Breast epithelium (tissue), 4 donors: Measurements from ENCODE around the gene ZNF248. TPM values are rescaled to one million over a fixed set of nuclear protein-coding genes. Genes with fewer than 3 reads are reported as not detected.

Source experiments
- DNase-seq, 2 donors: peaks; one replicate each; pipeline ENCODE4 v3.0.0-alpha.2; 2019; ENCODE audit warnings: low spot score in 2 of 2
- H3K27ac ChIP-seq, 2 donors: fragments of 200-600 bp; sonication (generic) in 1 of 2; one replicate each; pipeline ENCODE4 v1.5.1; 2016 to 2019; ENCODE audit warnings: mild to moderate bottlenecking in 1 of 2
- H3K27me3 ChIP-seq, 2 donors: fragments of 200-600 bp; sonication (generic) in 1 of 2; one replicate each; pipeline versions ENCODE4 v1.5.1 to v1.6.0; 2017 to 2019; ENCODE audit warnings: control low read depth in 1 of 2, mild to moderate bottlenecking in 1 of 2
- H3K36me3 ChIP-seq: fragments of 200-600 bp; one replicate; pipeline ENCODE4 v1.5.1; 2019
- H3K4me1 ChIP-seq, 2 donors: fragments of 200-600 bp; sonication (generic); one replicate each; pipeline ENCODE4 v1.5.1; 2016 to 2019; ENCODE audit warnings: control low read depth in 1 of 2
- H3K4me3 ChIP-seq, 3 donors: fragments of 200-600 bp; sonication (generic); 1 replicate in 2 of 3; 2 replicates in 1 of 3; pipeline ENCODE4 v1.5.1; 2016 to 2019; ENCODE audit warnings: mild to moderate bottlenecking in 3 of 3, moderate library complexity in 2 of 3
- H3K9me3 ChIP-seq, 2 donors: fragments of 200-600 bp; sonication (generic) in 1 of 2; one replicate each; pipeline ENCODE4 v1.5.1; 2016 to 2019; ENCODE audit warnings: control low read depth in 1 of 2
- CTCF ChIP-seq, 3 donors: fragments of 450-650 bp; IDR thresholded peaks; one replicate each; pipeline ENCODE4 v1.5.1; 2016 to 2017; ENCODE audit warnings: antibody characterized with exemption in 3 of 3, mild to moderate bottlenecking in 3 of 3, moderate library complexity in 3 of 3
- POLR2A ChIP-seq: fragments of 450-650 bp; IDR thresholded peaks from one replicate; pipeline ENCODE4 v1.6.1; 2016; ENCODE audit warnings: antibody characterized with exemption, mild to moderate bottlenecking, moderate library complexity
- POLR2AphosphoS5 ChIP-seq, 3 donors: sonication (generic); formaldehyde crosslinking; IDR thresholded peaks; one replicate each; pipeline ENCODE4 v1.6.1; 2017; ENCODE audit warnings: antibody characterized with exemption in 3 of 3
- intact Hi-C: fragments of 100-400 bp; cut with DNase I; formaldehyde crosslinking; loops from one replicate; pipeline ENCODE4 v1.15.1; 2023; ENCODE audit warnings: low total_unique reads
- total RNA-seq, 3 donors: library from RNA; depleted of rRNA; stranded (reverse); fragments of >200 nt; gene quantifications; one replicate each; pipeline ENCODE4 v1.1.0, GENCODE V29; 2016

ZNF248 gene
- total RNA-seq, 3 donors from 2014 or later, result 11.0 to 29.6 (median 19.7) TPM

- peaks cover 22 to 64% of the 10 kb centered on the region in 2 donors for H3K9me3 ChIP-seq
- intact Hi-C loops, result no loop called here
- no peak for DNase-seq
Measured at GRCh38 chr10:37812290-37812689, 45.1 kb downstream of the ZNF248 start.

DNA sequence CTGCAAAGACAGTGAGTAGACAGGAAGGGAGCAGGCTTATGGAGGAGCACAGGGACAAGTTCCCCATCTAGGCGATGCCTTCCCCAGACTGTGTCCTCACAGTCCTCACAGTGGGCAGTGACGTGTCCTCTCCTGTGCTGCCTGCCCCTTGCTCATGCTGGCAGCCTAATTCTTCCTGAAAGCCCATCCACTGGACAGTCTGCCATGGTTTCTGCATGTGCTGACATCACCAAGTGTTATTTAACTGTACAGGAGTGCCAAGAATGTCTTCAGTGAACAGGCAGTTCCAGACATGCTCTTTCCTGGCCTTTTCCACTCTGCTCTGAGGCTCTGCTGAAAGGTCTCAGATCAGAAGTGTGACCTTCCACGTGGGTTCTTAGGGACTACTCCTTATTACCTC is 54.1 kb downstream of the ZNF248 start:
- intact Hi-C loops, result no loop called here
- no peak overlapping the region for H3K4me3 ChIP-seq
- no peak for DNase-seq
- no peaks in the 10 kb centered on the region for H3K4me1 ChIP-seq
- no peak overlapping the region for H3K27ac ChIP-seq
- no peaks in the 10 kb centered on the region for H3K9me3 ChIP-seq
- H3K36me3 ChIP-seq, result no peaks in the 10 kb centered on the region
- TF ChIP-seq CTCF (IDR thresholded peaks at IDR 0.05) (no peak), POLR2AphosphoS5 (IDR thresholded peaks at IDR 0.05) (no peak), POLR2A (no peak)
- H3K27me3 ChIP-seq, result no peaks in the 10 kb centered on the region

More at GRCh38 chr10:37812290-37812689, 45.1 kb downstream of the ZNF248 start:
- TF ChIP-seq POLR2A (no peak), POLR2AphosphoS5 (IDR thresholded peaks at IDR 0.05) (no peak), CTCF (IDR thresholded peaks at IDR 0.05) (no peak)
- no peaks in the 10 kb centered on the region for H3K27me3 ChIP-seq
- H3K27ac ChIP-seq, result no peak overlapping the region
- H3K4me3 ChIP-seq, result no peak overlapping the region
- H3K4me1 ChIP-seq, result no peaks in the 10 kb centered on the region
- H3K36me3 ChIP-seq, result no peaks in the 10 kb centered on the region

DNA sequence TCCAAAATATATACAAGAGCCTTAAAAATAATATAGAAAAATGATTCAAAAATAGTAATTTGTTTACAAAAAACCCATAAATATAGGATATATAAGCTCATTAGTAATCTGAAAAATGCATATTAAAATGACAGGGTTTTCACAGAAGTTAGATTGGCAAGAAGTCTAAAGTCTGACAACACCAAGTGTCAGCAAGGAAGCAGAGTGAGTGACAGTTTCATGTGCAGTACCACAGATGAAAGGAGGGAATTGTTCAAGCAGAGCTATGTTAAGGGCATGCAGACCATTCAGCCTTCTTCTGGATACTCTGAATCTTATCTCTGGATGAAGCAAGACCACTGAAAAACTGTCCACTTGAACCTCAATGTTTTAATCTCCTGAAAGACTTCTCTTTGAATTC is 55.9 kb downstream of the ZNF248 start:
- no peaks in the 10 kb centered on the region for H3K27me3 ChIP-seq
- no peak for DNase-seq
- H3K4me1 ChIP-seq, result no peaks in the 10 kb centered on the region
- H3K36me3 ChIP-seq, result no peaks in the 10 kb centered on the region
- H3K4me3 ChIP-seq, result no peak overlapping the region
- peaks cover 0 to 4% of the 10 kb centered on the region in 2 donors for H3K9me3 ChIP-seq
- intact Hi-C loops, result no loop called here
- H3K27ac ChIP-seq, result no peak overlapping the region
- TF ChIP-seq POLR2AphosphoS5 (IDR thresholded peaks at IDR 0.05) (no peak), POLR2A (no peak), CTCF (IDR thresholded peaks at IDR 0.05) (no peak)

GRCh38 chr10:37794305-37794976 is 63.0 kb downstream of the ZNF248 start:
- intact Hi-C loops, result no loop called here
- Histone ChIP-seq H3K36me3 (no peaks in the 10 kb centered on the region), H3K4me3 (no peak overlapping the region), H3K27ac (no peak overlapping the region), H3K4me1 (no peaks in the 10 kb centered on the region), H3K27me3 (no peaks in the 10 kb centered on the region), H3K9me3 (peaks cover 28 to 41% of the 10 kb centered on the region in 2 donors)
- no peak for DNase-seq
- no peak for TF ChIP-seq POLR2AphosphoS5 (IDR thresholded peaks at IDR 0.05)

DNA sequence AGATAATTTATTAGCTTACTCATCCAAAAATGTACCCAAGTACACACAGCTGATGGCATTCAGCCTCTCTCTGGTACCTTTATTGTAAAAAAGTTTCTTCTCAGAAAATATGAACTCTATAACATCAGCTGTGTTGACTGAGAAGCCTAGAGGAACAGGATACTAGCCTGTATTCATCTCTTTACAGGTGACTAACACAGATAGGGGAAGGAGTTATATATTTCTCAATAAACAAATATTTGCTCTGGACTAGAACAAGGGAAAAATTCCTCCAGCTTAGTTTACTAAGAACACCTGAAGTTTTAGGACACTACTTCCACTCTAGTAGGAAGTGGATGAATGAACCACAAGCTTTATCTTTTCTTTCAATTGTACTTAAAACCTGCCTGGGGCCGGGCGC is 67.8 kb downstream of the ZNF248 start:
- TF ChIP-seq POLR2A (no peak), POLR2AphosphoS5 (IDR thresholded peaks at IDR 0.05) (no peak), CTCF (IDR thresholded peaks at IDR 0.05) (no peak)
- intact Hi-C loops, result no loop called here
- Histone ChIP-seq H3K27me3 (no peaks in the 10 kb centered on the region), H3K27ac (no peak overlapping the region), H3K4me3 (no peak overlapping the region), H3K4me1 (no peaks in the 10 kb centered on the region), H3K9me3 (peaks cover 25 to 37% of the 10 kb centered on the region in 2 donors), H3K36me3 (no peaks in the 10 kb centered on the region)
- DNase-seq, result no peak
